Limb (tissue), 2 donors: ENCODE results near the gene CEP126.

ENCODE experiments used
- DNase-seq, 2 donors: peaks; one replicate each; pipeline ENCODE4 v3.0.0-alpha.2; 2016; ENCODE audit errors: extremely low spot score in 2 of 2

CEP126 gene

GRCh38 chr11:102010776-102011494, 96.1 kb downstream of the CEP126 start:
- peak; percentile 36 to 57 for DNase-seq

GRCh38 chr11:102012946-102013345, 98.1 kb downstream of the CEP126 start:
- no peak for DNase-seq

GRCh38 chr11:102014756-102015155, 99.9 kb downstream of the CEP126 start:
- no peak for DNase-seq

- DNase-seq: no peak
Measured at GRCh38 chr11:102017026-102017425, 102.2 kb downstream of the CEP126 start.

- DNase-seq: no peak
Measured at GRCh38 chr11:102026217-102026616, 111.4 kb downstream of the CEP126 start.

GRCh38 chr11:102026959-102027358, 112.1 kb downstream of the CEP126 start:
- DNase-seq: no peak

- no peak for DNase-seq
Measured at GRCh38 chr11:102036757-102037156, 121.9 kb downstream of the CEP126 start.

- DNase-seq: no peak
Measured at GRCh38 chr11:102046841-102047240, 132.0 kb downstream of the CEP126 start.

GRCh38 chr11:102047305-102047924, 132.6 kb downstream of the CEP126 start, which contains the start of gene CFAP300:
TSS of gene CFAP300 (plus strand) at chr11:102047437. CDS start at chr11:102047471, 34 bp downstream.
- DNase-seq: peak; percentile 79 to 91
